ACC112 (cell line): ENCODE data around the gene HRH1.

Experiments used
- H2AFZ ChIP-seq: fragments of 200-600 bp; sonication (generic); one replicate; pipeline ENCODE4 v1.6.0; 2017; ENCODE audit warnings: antibody characterized with exemption, low read length; ENCODE audit not compliant: unreplicated experiment
- H3K27ac ChIP-seq: fragments of 200-600 bp; sonication (generic); 2 replicates; pipeline ENCODE4 v1.5.1; 2014; ENCODE audit warnings: low read depth, mild to moderate bottlenecking, antibody characterized with exemption, low read length, moderate library complexity
- H3K27me3 ChIP-seq: fragments of 200-600 bp; sonication (generic); 2 replicates; pipeline ENCODE4 v1.6.1; 2014; ENCODE audit warnings: mild to moderate bottlenecking, antibody characterized with exemption, low read length, moderate library complexity, mixed read lengths; ENCODE audit not compliant: insufficient read depth
- H3K36me3 ChIP-seq: fragments of 200-600 bp; sonication (generic); 2 replicates; pipeline ENCODE4 v1.6.1; 2016; ENCODE audit warnings: mild to moderate bottlenecking, antibody characterized with exemption, low read length, moderate library complexity, mixed read lengths; ENCODE audit not compliant: insufficient read depth
- H3K4me1 ChIP-seq: fragments of 200-600 bp; sonication (generic); one replicate; pipeline ENCODE4 v1.6.1; 2016; ENCODE audit warnings: low read length, mixed read lengths; ENCODE audit not compliant: insufficient read depth, unreplicated experiment, control insufficient read depth
- H3K4me3 ChIP-seq: fragments of 200-600 bp; sonication (generic); 2 replicates; pipeline ENCODE4 v1.5.1; 2014; ENCODE audit warnings: mild to moderate bottlenecking, low read depth, low read length
- H3K79me2 ChIP-seq: fragments of 200-600 bp; sonication (generic); one replicate; pipeline ENCODE4 v1.6.0; 2016; ENCODE audit warnings: low read length; ENCODE audit not compliant: control insufficient read depth, unreplicated experiment, insufficient read depth

Gene HRH1

DNA sequence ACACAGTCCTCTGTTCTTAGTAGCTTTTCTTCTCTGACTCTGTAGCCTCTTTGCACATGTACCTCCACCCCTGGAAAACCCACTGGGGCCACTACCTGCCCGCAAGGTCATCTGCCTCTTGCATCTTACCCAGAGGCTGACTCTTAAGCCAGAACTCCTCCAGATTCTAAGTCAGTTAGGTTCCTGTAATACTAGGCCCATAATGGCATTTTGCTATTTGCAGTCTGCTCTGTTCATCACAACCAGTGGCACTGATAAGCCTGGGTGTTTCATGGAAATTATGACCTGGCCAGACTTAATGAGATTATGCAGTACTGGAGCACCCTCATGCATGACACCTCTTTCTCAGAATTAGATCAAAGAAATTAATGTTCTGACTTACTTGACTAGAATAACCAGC lies 86.2 kb downstream of the HRH1 start:
- no peak overlapping the region for H2AFZ ChIP-seq
- no peak overlapping the region for H3K27ac ChIP-seq
- no peaks in the 10 kb centered on the region for H3K27me3 ChIP-seq
- peaks cover 35% of the 10 kb centered on the region for H3K79me2 ChIP-seq
- peaks cover 20% of the 10 kb centered on the region for H3K36me3 ChIP-seq
- H3K4me3 ChIP-seq: no peak overlapping the region
- peaks cover 40% of the 10 kb centered on the region for H3K4me1 ChIP-seq

DNA sequence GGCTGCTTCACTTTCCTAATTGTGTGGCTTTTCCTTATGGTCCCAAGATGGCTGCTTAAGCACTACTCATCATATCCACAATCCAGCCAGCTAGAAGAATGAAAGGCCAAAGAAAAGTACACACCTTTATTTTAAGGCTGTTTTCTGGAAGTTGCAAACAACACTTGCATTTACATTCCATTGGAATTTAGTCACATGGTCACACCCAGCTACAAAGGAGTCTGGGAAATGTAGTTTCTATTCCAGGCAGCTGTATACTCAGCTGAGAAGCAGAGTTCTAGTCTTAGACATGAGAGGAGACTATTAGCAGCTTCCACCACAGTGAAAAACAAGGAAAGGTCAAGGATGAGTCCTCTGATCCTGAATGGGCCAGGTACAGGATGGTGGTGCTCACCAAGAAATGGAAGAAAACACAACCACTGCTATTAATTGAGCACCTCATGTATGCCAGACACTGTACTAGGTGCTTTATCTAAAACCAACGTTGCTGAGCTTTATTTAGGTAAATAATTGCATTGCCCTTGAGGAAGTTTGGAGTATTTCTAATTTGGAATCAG lies 89.9 kb downstream of the HRH1 start:
- Histone ChIP-seq H3K27ac (no peak overlapping the region), H3K36me3 (peaks cover 22% of the 10 kb centered on the region), H2AFZ (no peak overlapping the region), H3K4me1 (peaks cover 38% of the 10 kb centered on the region), H3K27me3 (no peaks in the 10 kb centered on the region), H3K79me2 (peaks cover 36% of the 10 kb centered on the region), H3K4me3 (no peak overlapping the region)

DNA sequence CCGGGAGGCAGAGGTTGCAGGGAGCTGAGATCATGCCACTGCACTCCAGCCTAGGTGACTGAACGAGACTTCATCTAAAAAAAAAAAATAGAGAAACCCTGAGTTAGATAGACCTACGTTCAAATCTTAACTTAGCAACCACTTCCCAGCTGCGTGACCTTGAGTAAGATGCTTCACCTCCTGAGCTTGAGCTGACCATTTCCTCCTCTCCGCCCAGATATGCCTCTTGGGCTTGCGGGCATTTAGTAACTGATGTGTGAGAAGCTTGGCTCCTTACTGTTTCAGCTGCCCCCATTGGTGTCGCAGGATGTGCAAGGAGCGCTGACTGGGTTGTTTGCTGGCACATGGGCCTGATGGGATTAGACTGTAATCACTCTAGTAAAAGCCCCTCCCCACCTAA lies 91.0 kb downstream of the HRH1 start:
- Histone ChIP-seq H3K27me3 (no peaks in the 10 kb centered on the region), H2AFZ (no peak overlapping the region), H3K4me3 (no peak overlapping the region), H3K4me1 (peaks cover 29% of the 10 kb centered on the region), H3K36me3 (peaks cover 14% of the 10 kb centered on the region; the same call in 1 of the 2 replicates), H3K79me2 (peaks cover 29% of the 10 kb centered on the region), H3K27ac (no peak overlapping the region)

DNA sequence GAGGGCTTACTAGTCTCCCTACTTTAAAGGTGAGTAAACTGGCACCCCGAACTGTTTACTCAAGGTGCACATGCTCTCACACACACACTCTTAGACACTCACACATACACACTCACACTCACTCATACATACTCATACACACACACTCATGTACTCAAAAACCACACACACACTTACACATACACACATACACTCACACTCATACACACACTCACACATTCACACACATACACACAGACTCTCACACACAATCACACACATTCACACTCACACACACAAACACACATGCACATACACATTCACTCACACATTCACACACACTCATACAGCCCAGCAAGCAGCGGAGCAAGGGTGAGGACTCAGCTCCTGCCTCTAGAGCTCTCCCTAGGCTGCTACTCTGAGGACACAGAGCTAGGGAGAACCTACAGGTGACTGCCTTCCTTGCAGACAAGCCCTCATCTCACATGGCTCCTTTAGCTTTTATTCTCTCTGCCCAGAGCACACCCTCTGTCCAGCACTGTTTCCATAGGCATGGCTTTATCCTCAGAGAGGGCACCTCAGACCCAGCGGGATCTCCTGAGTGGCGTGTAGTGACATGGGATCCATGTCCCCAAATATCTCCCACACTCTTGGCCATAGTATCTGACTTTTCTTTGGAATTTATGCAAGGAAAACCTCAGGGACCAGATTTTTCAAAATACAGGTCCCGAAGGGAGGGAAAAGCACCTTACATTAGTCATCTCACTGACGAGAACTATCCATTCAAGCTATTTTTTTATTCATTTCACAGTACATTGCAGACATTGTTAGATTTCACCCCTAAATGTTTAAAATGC lies 91.8 kb downstream of the HRH1 start:
- H3K79me2 ChIP-seq: peaks cover 29% of the 10 kb centered on the region
- H3K27me3 ChIP-seq: no peaks in the 10 kb centered on the region
- H3K4me1 ChIP-seq: peaks cover 29% of the 10 kb centered on the region
- H2AFZ ChIP-seq: no peak overlapping the region
- peaks cover 13% of the 10 kb centered on the region; the same call in 1 of the 2 replicates for H3K36me3 ChIP-seq
- H3K27ac ChIP-seq: peak overlapping the region; percentile 29; the same call in 1 of the 2 replicates
- no peak overlapping the region; the same call in 1 of the 2 replicates for H3K4me3 ChIP-seq

DNA sequence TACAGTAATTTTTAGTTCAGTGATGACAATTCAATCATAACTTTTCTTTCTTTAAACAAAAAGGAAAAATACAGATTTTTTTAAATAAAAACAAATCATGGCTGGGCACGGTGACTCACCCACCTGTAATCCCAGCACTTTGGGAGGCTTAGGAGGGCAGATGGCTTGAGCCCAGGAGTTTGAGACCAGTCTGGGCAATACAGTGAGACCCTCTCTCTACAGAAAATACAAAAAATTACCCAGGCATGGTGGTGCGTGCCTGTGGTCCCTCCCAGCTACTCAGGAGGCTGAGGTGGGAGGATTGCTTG lies 92.3 kb downstream of the HRH1 start:
- Histone ChIP-seq H2AFZ (no peak overlapping the region), H3K36me3 (peaks cover 10% of the 10 kb centered on the region; the same call in 1 of the 2 replicates), H3K27me3 (no peaks in the 10 kb centered on the region), H3K79me2 (peaks cover 32% of the 10 kb centered on the region), H3K27ac (0 out of 2 replicates have a peak overlapping the region, but pooled peaks have one; percentile 29), H3K4me1 (peaks cover 29% of the 10 kb centered on the region), H3K4me3 (no peak overlapping the region; the same call in 1 of the 2 replicates)

DNA sequence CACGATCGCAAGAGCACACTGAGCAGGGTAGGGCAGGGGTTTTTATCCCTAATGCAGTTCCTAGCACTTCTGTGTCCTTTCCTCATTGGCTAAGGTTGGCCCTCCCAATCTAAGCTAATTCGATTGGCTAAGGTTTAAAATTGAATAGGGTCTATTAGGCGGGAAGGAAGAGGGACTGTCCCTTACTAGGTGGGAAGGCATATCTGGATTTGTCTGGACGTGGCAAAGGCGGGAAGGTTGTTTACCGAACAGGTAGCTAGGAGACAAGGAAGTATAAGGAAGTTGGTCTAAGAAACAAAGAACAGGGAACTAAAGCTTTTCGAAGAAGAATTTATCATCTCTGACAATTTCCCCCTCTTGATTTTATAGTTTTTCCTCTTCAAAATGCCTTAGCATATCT lies 93.1 kb downstream of the HRH1 start:
- peaks cover 33% of the 10 kb centered on the region for H3K79me2 ChIP-seq
- H3K27ac ChIP-seq: no peak overlapping the region

DNA sequence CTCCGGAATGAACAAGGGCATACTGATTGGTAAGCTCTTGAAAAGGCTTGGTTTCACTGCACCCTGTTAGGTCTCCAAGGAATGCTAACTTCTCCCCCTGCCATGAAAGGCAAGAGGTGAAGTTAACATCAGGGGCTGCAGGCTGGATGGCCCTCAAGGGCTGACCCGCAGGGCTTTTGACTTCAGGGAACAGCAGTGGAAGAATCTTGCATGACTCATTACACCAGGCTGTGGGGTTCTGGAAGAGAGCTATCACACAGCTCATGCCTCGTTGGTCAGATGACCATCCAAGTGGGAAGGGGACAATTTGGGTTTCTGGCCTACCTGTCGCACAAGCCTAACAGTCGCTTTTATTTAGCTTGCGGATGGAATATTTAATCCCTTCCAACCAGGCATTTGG lies 94.3 kb downstream of the HRH1 start:
- H3K27ac ChIP-seq: no peak overlapping the region
- peaks cover 34% of the 10 kb centered on the region for H3K79me2 ChIP-seq
- H3K4me3 ChIP-seq: no peak overlapping the region
- no peak overlapping the region for H2AFZ ChIP-seq
- H3K27me3 ChIP-seq: no peaks in the 10 kb centered on the region
- H3K4me1 ChIP-seq: peaks cover 27% of the 10 kb centered on the region
- H3K36me3 ChIP-seq: peaks cover 8% of the 10 kb centered on the region; the same call in 1 of the 2 replicates

More for the DNA sequence above, 93.1 kb downstream of the HRH1 start:
- Histone ChIP-seq H3K4me3 (no peak overlapping the region), H3K36me3 (peaks cover 10% of the 10 kb centered on the region; the same call in 1 of the 2 replicates), H3K4me1 (peaks cover 29% of the 10 kb centered on the region), H2AFZ (no peak overlapping the region), H3K27me3 (no peaks in the 10 kb centered on the region)

DNA sequence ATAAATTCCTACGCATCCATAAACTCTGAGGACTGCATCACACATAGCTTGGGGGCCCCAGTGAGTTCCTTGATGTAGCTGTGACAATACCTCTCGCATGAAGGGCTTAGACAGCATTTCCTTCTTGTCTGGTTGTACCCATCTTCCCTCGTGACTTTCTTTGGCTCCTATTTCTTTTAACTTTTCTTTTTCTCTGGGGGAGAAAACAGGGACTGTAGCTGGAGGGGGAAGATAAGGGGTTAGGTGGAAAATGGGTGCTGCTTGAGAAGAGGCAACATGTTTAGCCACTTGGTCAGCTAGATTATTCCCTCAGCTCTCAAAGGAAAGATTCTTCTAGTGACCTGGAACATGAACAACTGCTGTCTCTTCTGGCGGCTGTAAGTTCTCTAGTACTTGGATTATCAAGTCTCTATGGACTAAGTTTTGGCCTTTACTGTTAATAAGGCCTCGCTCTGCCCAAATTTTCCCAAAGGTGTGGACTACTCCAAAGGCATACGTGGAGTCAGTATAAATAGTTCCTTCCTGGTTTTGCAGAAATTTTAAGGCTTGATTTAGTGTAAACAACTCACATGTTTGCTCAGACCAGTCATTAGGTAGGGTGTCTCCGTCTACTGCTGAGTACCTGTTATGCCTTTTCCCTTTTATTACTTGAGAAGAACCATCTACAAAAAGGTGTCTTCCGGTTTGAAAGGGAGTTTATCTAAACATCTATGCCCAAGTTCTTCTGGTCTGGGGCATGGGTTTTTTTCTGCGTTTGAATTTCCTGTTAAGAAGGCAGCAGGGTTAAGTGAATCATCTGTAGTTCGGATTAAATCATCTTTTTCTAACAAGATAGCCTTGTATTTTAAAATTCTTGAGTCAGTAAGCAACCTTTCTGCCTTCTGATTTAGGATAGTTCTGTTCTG lies 96.9 kb downstream of the HRH1 start:
- peaks cover 12% of the 10 kb centered on the region for H3K4me1 ChIP-seq
- no peak overlapping the region for H2AFZ ChIP-seq
- H3K4me3 ChIP-seq: no peak overlapping the region
- H3K27me3 ChIP-seq: no peaks in the 10 kb centered on the region
- no peak overlapping the region for H3K27ac ChIP-seq
- H3K79me2 ChIP-seq: peaks cover 35% of the 10 kb centered on the region
- H3K36me3 ChIP-seq: peaks cover 13% of the 10 kb centered on the region; the same call in 1 of the 2 replicates

DNA sequence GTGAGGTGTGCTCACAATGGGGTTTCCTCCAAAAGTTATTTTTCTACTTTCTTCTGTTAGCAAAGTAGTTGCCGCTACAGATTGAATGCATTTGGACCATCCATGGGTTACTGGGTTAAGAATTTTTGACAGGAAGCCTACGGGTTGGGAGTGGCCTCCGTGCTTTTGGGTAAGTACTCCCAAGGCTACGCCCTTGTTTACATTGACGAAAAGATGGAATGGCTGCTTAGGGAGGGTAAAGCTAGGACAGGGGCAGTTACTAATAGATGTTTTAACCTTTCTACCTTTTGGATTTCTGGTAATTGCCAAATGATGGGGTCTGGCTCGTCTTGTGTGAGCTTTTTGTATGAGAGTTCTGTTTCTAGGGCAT lies 97.5 kb downstream of the HRH1 start:
- Histone ChIP-seq H3K79me2 (peaks cover 35% of the 10 kb centered on the region), H3K36me3 (peaks cover 13% of the 10 kb centered on the region; the same call in 1 of the 2 replicates), H3K27me3 (no peaks in the 10 kb centered on the region), H3K4me1 (peaks cover 7% of the 10 kb centered on the region), H3K27ac (no peak overlapping the region), H2AFZ (no peak overlapping the region), H3K4me3 (no peak overlapping the region)

DNA sequence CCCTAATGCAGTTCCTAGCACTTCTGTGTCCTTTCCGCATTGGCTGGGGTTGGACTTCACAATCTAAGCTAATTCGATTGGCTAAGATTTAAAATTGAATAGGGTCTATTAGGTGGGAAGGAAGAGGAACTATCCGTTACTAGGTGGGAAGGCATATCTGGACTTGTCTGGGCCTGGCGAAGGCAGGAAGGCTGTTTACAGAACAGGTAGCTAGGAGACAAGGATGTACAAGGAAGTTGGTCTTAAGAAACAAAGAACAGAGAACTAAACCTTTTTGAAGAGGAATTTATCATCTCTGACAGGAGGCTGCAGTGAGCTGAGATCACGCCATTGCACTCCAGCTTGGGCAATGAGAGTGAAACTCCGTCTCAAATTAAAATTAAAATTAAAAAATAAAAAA lies 100.6 kb downstream of the HRH1 start:
- Histone ChIP-seq H3K79me2 (peaks cover 24% of the 10 kb centered on the region), H3K4me3 (no peak overlapping the region), H2AFZ (no peak overlapping the region), H3K27ac (no peak overlapping the region), H3K4me1 (no peaks in the 10 kb centered on the region), H3K36me3 (peaks cover 20% of the 10 kb centered on the region; the same call in 1 of the 2 replicates), H3K27me3 (no peaks in the 10 kb centered on the region)
